Kasumi-1 (cell line): ENCODE data around the gene NAA38.

Experiments
- DNase-seq, 2 experiments: peaks; one replicate each; lab custom pipeline; 2025; lab: John Stamatoyannopoulos, UW

NAA38 gene

GRCh38 chr17:7852919-7853690, 4.3 kb downstream of the NAA38 start:
- DNase-seq, result no peak

DNA sequence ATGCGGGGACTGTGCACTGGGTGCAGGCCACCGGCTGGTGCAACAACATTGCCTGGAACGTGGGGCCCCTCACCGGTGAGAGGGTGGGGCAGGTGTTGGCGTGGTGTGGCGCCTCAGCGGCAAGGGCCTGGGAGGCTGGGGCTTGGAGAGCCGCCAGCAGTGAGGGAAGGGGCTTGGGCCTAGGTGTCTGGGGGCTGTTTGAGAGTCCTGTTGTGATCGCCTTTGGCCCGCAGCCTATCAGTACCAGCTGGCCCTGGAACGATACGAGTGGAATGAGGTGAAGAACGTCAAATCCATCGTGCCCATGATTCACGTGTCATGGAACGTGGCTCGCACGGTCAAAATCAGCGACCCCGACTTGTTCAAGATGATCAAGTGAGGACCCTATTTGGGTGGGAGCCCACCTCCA, 5.1 kb downstream of the NAA38 start:
- DNase-seq, result no peak

GRCh38 chr17:7851438-7852261, 5.7 kb downstream of the NAA38 start:
- DNase-seq, result peak; percentile 60 to 70

- DNase-seq, result no peak
Observed at GRCh38 chr17:7850701-7851437, 6.5 kb downstream of the NAA38 start.

- no peak for DNase-seq
Observed at GRCh38 chr17:7849751-7850504, 7.4 kb downstream of the NAA38 start.

DNA sequence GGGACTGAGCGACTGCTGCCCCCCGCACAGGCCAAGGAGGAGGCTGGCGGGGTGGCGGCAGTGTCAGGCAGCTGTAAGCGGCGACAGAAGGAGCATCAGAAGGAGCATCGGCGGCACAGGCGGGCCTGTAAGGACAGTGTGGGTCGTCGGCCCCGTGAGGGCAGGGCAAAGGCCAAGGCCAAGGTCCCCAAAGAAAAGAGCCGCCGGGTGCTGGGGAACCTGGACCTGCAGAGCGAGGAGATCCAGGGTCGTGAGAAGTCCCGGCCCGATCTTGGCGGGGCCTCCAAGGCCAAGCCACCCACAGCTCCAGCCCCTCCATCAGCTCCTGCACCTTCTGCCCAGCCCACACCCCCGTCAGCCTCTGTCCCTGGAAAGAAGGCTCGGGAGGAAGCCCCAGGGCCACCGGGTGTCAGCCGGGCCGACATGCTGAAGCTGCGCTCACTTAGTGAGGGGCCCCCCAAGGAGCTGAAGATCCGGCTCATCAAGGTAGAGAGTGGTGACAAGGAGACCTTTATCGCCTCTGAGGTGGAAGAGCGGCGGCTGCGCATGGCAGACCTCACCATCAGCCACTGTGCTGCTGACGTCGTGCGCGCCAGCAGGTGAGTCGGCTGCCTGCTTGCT, 8.1 kb downstream of the NAA38 start:
- DNase-seq, result no peak

GRCh38 chr17:7848739-7849129, 8.6 kb downstream of the NAA38 start:
- no peak for DNase-seq

DNA sequence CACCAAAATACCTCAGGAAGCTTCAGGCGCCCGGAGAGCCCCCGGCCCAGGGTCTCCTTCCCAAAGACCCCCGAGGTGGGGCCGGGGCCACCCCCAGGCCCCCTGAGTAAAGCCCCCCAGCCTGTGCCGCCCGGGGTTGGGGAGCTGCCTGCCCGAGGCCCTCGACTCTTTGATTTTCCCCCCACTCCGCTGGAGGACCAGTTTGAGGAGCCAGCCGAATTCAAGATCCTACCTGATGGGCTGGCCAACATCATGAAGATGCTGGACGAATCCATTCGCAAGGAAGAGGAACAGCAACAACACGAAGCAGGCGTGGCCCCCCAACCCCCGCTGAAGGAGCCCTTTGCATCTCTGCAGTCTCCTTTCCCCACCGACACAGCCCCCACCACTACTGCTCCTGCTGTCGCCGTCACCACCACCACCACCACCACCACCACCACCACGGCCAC, 9.2 kb downstream of the NAA38 start:
- DNase-seq, result no peak

GRCh38 chr17:7846765-7847661, 10.3 kb downstream of the NAA38 start:
- no peak for DNase-seq

DNA sequence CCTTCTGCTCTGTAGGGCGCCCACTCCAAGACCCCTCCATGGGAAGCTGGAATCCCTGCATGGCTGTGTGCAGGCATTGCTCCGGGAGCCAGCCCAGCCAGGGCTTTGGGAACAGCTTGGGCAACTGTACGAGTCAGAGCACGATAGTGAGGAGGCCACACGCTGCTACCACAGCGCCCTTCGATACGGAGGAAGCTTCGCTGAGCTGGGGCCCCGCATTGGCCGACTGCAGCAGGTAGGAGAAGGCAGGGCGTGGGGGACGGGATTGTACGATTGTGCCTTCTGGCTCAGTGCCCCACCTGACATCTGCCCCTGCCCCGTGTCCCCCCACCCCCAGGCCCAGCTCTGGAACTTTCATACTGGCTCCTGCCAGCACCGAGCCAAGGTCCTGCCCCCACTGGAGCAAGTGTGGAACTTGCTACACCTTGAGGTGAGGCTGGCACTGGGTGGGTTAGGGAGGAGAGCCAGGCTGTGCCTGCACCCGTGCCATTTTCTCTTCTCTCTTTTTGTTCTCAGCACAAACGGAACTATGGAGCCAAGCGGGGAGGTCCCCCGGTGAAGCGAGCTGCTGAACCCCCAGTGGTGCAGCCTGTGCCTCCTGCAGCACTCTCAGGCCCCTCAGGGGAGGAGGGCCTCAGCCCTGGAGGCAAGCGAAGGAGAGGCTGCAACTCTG, 11.2 kb downstream of the NAA38 start:
- no peak for DNase-seq

GRCh38 chr17:7845359-7846062, 11.8 kb downstream of the NAA38 start:
- no peak for DNase-seq

GRCh38 chr17:7844292-7845154, 12.8 kb downstream of the NAA38 start:
- DNase-seq, result peak; percentile 65 to 72

DNA sequence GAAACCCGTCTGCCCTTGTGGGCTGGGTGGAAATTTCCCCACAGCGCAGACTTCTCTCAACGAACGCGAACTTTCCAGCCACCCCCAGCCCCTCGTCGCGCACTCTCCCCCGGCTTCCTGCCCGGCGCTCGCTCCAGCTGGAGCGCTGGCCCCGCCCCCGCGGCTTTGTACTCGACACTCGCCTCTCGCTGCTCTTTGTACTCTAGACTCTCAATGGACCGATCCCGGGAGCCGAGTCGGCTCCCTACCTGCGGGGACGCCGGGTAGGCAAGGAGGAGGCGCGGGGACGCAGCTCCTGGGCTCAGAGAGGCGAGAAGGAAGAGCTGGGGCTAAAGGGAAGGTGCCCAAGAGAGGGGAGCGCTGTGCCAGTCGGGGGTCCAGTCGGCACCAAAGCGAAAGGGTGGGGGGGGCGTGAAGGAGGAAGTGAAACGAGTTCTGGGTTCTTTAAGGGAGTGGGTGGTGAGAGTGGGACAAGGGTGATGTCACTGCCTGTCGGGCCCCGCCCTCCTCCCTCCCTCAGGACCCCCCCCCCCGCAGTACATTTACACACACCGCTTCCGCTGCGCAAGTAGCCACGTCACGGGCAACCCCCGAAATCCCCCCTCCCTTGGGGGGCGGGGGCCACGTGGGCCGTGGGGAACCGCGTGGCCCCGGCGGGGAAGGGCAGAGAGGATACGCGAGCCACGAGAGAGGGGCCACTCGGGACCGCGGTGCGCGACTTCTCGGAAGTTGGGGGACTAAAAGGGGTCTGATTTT, 13.6 kb downstream of the NAA38 start:
- peak; percentile 36 to 38 for DNase-seq

DNA sequence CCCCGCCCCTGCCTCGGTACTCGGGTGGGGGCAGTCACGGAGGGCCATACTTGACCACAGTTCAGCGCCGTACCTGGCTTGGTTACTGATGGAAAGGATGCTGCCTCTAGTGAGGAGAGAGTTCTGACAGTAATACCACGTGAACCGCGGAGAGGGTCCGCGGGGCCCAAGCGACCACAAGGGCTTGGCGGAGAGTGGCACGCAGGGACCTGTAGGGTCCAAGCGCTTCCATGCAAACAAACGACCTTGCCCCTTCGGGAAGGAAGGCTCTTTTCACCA, 14.2 kb downstream of the NAA38 start:
- DNase-seq, result no peak

GRCh38 chr17:7842380-7843256, 14.7 kb downstream of the NAA38 start:
- DNase-seq, result peak; percentile 50 to 63

DNA sequence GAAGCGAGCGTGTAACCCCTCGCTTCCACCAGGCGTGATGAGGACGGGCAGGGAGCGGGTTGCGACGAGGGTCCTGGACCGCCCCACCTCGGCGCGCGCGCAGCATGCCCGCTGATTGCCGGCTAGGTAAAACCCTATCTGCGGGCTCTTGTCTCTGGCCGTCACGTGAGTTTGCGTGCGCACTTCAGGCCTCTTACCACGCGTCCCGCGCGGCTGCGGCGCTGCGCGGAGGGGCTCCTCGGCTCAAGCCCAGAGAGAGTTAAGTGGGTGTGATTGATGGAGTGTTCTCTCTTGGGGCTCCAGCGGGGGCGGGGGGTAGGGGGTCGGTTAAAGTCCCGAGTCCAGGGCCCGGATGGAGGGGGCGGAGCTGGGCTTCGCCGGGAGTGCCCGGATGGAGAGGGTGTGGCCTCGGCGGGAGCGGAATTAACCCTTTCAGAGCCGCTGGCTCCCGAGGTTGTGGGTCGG, 15.4 kb downstream of the NAA38 start:
- DNase-seq, result peak; percentile 44 to 48
